NCI-H128 (cell line): Measurements from ENCODE around the gene CYBRD1.

Experiments used
- DNase-seq: peaks from one replicate; lab custom pipeline; 2025; ENCODE audit not compliant: unreplicated experiment; lab: John Stamatoyannopoulos, UW

Gene CYBRD1

GRCh38 chr2:171598713-171599319 is 76.5 kb downstream of the CYBRD1 start:
- peak; percentile 14 for DNase-seq

- DNase-seq: no peak
These were observed 77.9 kb downstream of the CYBRD1 start for GRCh38 chr2:171600126-171600525.

GRCh38 chr2:171602352-171602751 is 80.1 kb downstream of the CYBRD1 start:
- no peak for DNase-seq
